ENCODE results near the gene ZNF573. TPM values are rescaled to one million over a fixed set of nuclear protein-coding genes. Genes with fewer than 3 reads are reported as not detected.

Gene ZNF573
- total and polyA plus RNA-seq, 9 of the 15 experiments (the other 6 are each of a cell fraction or from before 2014, with no cell fraction given): 1.5 to 7.9 (median 4.3) TPM

- no peaks in the 10 kb centered on the region for H3K36me3 ChIP-seq (ENCODE audit: control insufficient read depth, insufficient read depth, low read length)
- H2AFZ ChIP-seq (ENCODE audit: low read depth, low read length): peak within 1 kb of the TSS; percentile 94
- intact Hi-C loops (cut with micrococcal nuclease) (no loop called here), in situ Hi-C loops (cut with MboI) (no loop called here)
- ChIA-PET POLR2A (interaction anchor here (0.6 to 1.2 kb wide), 5 partner anchors 13 to 298 kb away, joined by 3 to 6 read pairs (median 3); partner anchors contain the start of gene ZNF573), CTCF (ENCODE audit: low intra/inter-chr PET ratio) (no interaction called here)
- FAIRE-seq (peak; percentile 88), DNase-seq (ENCODE audit: extremely low read depth in 1 of 4, low spot score in 3 of 4) (peak; percentile 92 to 94 (median 92)), ATAC-seq (peak; percentile 98)
- no peaks in the 10 kb centered on the region for H4K20me1 ChIP-seq (replicated peaks; ENCODE audit: control insufficient read depth, insufficient read depth, low read length)
- H3K4me2 ChIP-seq (ENCODE audit: insufficient read depth, low read length): peak within 1 kb of the TSS; percentile 95
- H3K27ac ChIP-seq (ENCODE audit: extremely low read depth, low read depth, low read length): peak within 1 kb of the TSS; percentile 80; the same call in 2 of the 3 replicates
- TSS peak; percentile 78 for BruUV-seq (replicated peaks)
- under 1% methylated on average over 49 of the region's 54 CpGs for WGBS (ENCODE audit: insufficient coverage, low coverage, missing lambda C conversion rate)
- H3K79me2 ChIP-seq (ENCODE audit: control insufficient read depth, insufficient read depth, low read length): peaks cover 15% of the 10 kb centered on the region
- H3K4me1 ChIP-seq (replicated peaks in 1 of 2; ENCODE audit: control insufficient read depth in 2 of 2, insufficient read depth in 2 of 2, low read length in 2 of 2): peaks cover 0 to 5% of the 10 kb centered on the region in 2 experiments; a peak in 2 of 5 replicates
- H3K9ac ChIP-seq (ENCODE audit: insufficient read depth in 1 of 2, low read depth in 2 of 2, low read length in 2 of 2): peak within 1 kb of the TSS; percentile 70 to 88
- H3K4me3 ChIP-seq: peak within 1 kb of the TSS; percentile 91
- no peaks in the 10 kb centered on the region for H3K9me1 ChIP-seq (ENCODE audit: control insufficient read depth, insufficient read depth, low read length)
- H3K27me3 ChIP-seq (ENCODE audit: control insufficient read depth in 2 of 2, insufficient read depth in 2 of 2, low read length in 2 of 2): no peaks in the 10 kb centered on the region
- H3K9me3 ChIP-seq (replicated peaks; ENCODE audit: control insufficient read depth, insufficient read depth, low read depth, low read length): no peaks in the 10 kb centered on the region
- TF ChIP-seq HNRNPLL (IDR thresholded peaks at IDR 0.05; ENCODE audit: low read depth, low read length, poor library complexity, severe bottlenecking) (peak; percentile 76), ZBTB5 (IDR thresholded peaks at IDR 0.05) (no peak), ZFX (CRISPR knock-in tag; IDR thresholded peaks at IDR 0.05) (peak; percentile 22; the same call in 1 of the 2 replicates), SNIP1 (IDR thresholded peaks at IDR 0.05; ENCODE audit: low read depth) (no peak), SMAD1 (IDR thresholded peaks at IDR 0.05; ENCODE audit: low read depth, low read length, partially characterized antibody) (no peak), TSHZ1 (CRISPR knock-in tag; IDR thresholded peaks at IDR 0.05) (no peak), TAF9B (IDR thresholded peaks at IDR 0.05; ENCODE audit: partially characterized antibody) (no peak), PHF8 (IDR thresholded peaks at IDR 0.05; ENCODE audit: borderline replicate concordance, low read length) (peak; percentile 60), CREB3L1 (IDR thresholded peaks at IDR 0.05; ENCODE audit: borderline replicate concordance, low read depth) (peak; percentile 61; the same call in 1 of the 2 replicates), POLR2AphosphoS5 (IDR thresholded peaks at IDR 0.05; ENCODE audit: control insufficient read depth, insufficient read depth, low read depth, low read length) (peak; percentile 36; the same call in 1 of the 2 replicates), E2F1 (CRISPR knock-in tag; IDR thresholded peaks at IDR 0.05) (peak; percentile 17; the same call in 1 of the 2 replicates), L3MBTL2 (IDR thresholded peaks at IDR 0.05) (peak; percentile 75)
Observed at GRCh38 chr19:37719111-37719926, 60.1 kb downstream of the ZNF573 start, which contains the start of gene ZNF607. Gene ZNF607, minus strand, starts transcription at chr19:37719761. Its CDS starts 8,143 bp downstream, at chr19:37711618.

Measured in K562 (cell line).